DND-41 (cell line): ENCODE data around the gene SMDT1.

Experiments
- ATAC-seq: fragments of 200-7000 bp; cut with Tn5 transposase; 3 replicates; pipeline ENCODE4 v1.9.1; 2021; ENCODE audit warnings: low read depth; ENCODE audit not compliant: insufficient read depth
- DNase-seq: peaks from one replicate; pipeline ENCODE4 v3.0.0-alpha.2; 2020
- H2AFZ ChIP-seq: 2 replicates; pipeline ENCODE4 v1.6.0; 2012; ENCODE audit warnings: low read depth, low read length
- H3K27ac ChIP-seq: 2 replicates; pipeline ENCODE4 v1.5.1; 2012; ENCODE audit warnings: low read length, inconsistent platforms
- H3K27me3 ChIP-seq: fragments of 200-600 bp; sonication (generic); 2 replicates; pipeline ENCODE4 v1.6.0; 2012; ENCODE audit warnings: low read length, mild to moderate bottlenecking, inconsistent platforms; ENCODE audit not compliant: insufficient read depth, poor library complexity
- H3K36me3 ChIP-seq: 2 replicates; pipeline ENCODE4 v1.5.1; 2012; ENCODE audit warnings: low read length, inconsistent platforms; ENCODE audit not compliant: insufficient read depth
- H3K4me1 ChIP-seq: 2 replicates; pipeline ENCODE4 v1.5.1; 2012; ENCODE audit warnings: mild to moderate bottlenecking, low read length; ENCODE audit not compliant: insufficient read depth
- H3K4me2 ChIP-seq: 2 replicates; pipeline ENCODE4 v1.6.0; 2012; ENCODE audit warnings: mild to moderate bottlenecking, moderate library complexity, low read length, inconsistent platforms; ENCODE audit not compliant: insufficient read depth
- H3K4me3 ChIP-seq, 2 experiments: fragments of 200-600 bp in 1 of 2; shearing (Covaris generic) in 1 of 2; 2 replicates each; pipeline ENCODE4 v1.5.1; 2012 to 2016; ENCODE audit warnings: inconsistent platforms in 2 of 2, low read length in 2 of 2, mild to moderate bottlenecking in 2 of 2, low read depth in 1 of 2, moderate library complexity in 1 of 2
- H3K79me2 ChIP-seq: 2 replicates; pipeline ENCODE4 v1.6.0; 2012; ENCODE audit warnings: low read length, inconsistent platforms; ENCODE audit not compliant: insufficient read depth
- H3K9ac ChIP-seq: 2 replicates; pipeline ENCODE4 v1.6.0; 2012; ENCODE audit warnings: low read depth, mild to moderate bottlenecking, inconsistent platforms, low read length, moderate library complexity
- H3K9me3 ChIP-seq: 2 replicates; pipeline ENCODE4 v1.5.1; 2012; ENCODE audit warnings: low read length, moderate library complexity, mild to moderate bottlenecking, inconsistent platforms; ENCODE audit not compliant: insufficient read depth, severe bottlenecking
- H4K20me1 ChIP-seq: 2 replicates; pipeline ENCODE4 v1.6.0; 2012; ENCODE audit warnings: low read length; ENCODE audit not compliant: insufficient read depth
- EZH2 ChIP-seq: IDR thresholded peaks from 3 replicates; pipeline ENCODE4 v1.6.1; 2012; ENCODE audit warnings: borderline replicate concordance, low read depth, mild to moderate bottlenecking, moderate library complexity, low read length, inconsistent platforms; ENCODE audit not compliant: severe bottlenecking
- TF ChIP-seq, protein P1 (sequence below): IDR thresholded peaks from 2 replicates; pipeline ENCODE4 v1.5.1; 2012; ENCODE audit warnings: borderline replicate concordance, low read length, moderate library complexity, mild to moderate bottlenecking; ENCODE audit not compliant: poor library complexity, severe bottlenecking; ENCODE audit errors: extremely low read depth

SMDT1 gene

DNA sequence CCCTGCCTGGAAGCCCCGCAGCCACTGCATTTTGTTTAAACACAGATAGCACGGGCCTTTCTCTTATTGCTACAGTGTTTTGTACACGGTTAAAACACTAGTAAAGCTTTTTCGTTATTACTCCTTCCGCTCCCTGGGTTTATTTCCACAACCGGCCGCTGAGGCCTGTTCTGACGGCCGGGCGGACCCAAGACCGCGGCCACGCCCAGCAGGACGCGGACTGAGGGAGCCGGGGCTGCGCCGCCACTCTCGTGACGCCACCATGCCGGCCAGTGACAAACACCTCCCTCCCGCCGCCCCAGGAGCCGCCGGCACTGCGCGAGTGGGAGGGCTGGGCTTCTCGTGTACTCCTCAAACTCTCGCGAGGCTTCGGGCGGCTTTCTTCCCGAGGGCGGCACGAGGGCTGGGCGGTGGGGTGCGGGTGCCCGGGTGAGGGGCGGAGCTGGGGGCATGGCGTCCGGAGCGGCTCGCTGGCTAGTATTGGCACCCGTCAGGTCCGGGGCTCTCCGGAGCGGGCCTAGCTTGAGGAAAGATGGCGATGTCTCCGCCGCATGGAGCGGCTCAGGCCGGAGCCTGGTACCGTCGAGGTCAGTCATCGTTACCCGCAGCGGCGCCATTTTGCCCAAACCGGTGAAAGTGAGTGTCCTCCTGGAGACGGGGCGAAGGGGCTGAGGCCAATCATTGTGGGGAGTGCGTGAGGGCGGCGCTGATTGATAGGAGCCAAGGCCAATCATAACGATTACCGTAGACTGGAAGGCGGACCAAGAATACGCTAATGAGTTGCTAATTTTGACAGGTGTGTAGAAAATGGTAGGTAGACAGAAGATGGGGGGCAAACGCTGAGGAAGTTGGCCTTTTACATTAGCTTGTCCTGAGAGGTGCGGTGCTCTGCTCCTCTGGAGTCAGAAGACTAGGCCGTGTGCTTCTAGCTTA is at the start of gene SMDT1:
SMDT1 (plus strand) TSS at position 382 of the 933 bp plus-strand sequence; CDS start at position 451, 69 bp downstream.
- Histone ChIP-seq H3K9ac (peak within 1 kb of the TSS; percentile 88), H4K20me1 (no peaks in the 10 kb centered on the region), H3K36me3 (peaks cover 30% of the 10 kb centered on the region; the same call in 1 of the 2 replicates), H3K4me1 (peaks cover 30% of the 10 kb centered on the region), H3K4me2 (peak within 1 kb of the TSS; percentile 94), H3K79me2 (peaks cover 38% of the 10 kb centered on the region), H3K9me3 (no peaks in the 10 kb centered on the region), H2AFZ (peak within 1 kb of the TSS; percentile 83), H3K4me3 (peak within 1 kb of the TSS; percentile 77 to 86), H3K27me3 (no peaks in the 10 kb centered on the region), H3K27ac (peak within 1 kb of the TSS; percentile 86)
- DNase-seq, result peak; percentile 97
- peak; percentile 92 for ATAC-seq
- TF ChIP-seq, protein P1, sequence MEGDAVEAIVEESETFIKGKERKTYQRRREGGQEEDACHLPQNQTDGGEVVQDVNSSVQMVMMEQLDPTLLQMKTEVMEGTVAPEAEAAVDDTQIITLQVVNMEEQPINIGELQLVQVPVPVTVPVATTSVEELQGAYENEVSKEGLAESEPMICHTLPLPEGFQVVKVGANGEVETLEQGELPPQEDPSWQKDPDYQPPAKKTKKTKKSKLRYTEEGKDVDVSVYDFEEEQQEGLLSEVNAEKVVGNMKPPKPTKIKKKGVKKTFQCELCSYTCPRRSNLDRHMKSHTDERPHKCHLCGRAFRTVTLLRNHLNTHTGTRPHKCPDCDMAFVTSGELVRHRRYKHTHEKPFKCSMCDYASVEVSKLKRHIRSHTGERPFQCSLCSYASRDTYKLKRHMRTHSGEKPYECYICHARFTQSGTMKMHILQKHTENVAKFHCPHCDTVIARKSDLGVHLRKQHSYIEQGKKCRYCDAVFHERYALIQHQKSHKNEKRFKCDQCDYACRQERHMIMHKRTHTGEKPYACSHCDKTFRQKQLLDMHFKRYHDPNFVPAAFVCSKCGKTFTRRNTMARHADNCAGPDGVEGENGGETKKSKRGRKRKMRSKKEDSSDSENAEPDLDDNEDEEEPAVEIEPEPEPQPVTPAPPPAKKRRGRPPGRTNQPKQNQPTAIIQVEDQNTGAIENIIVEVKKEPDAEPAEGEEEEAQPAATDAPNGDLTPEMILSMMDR, result no peak
- TF ChIP-seq EZH2, result no peak

DNA sequence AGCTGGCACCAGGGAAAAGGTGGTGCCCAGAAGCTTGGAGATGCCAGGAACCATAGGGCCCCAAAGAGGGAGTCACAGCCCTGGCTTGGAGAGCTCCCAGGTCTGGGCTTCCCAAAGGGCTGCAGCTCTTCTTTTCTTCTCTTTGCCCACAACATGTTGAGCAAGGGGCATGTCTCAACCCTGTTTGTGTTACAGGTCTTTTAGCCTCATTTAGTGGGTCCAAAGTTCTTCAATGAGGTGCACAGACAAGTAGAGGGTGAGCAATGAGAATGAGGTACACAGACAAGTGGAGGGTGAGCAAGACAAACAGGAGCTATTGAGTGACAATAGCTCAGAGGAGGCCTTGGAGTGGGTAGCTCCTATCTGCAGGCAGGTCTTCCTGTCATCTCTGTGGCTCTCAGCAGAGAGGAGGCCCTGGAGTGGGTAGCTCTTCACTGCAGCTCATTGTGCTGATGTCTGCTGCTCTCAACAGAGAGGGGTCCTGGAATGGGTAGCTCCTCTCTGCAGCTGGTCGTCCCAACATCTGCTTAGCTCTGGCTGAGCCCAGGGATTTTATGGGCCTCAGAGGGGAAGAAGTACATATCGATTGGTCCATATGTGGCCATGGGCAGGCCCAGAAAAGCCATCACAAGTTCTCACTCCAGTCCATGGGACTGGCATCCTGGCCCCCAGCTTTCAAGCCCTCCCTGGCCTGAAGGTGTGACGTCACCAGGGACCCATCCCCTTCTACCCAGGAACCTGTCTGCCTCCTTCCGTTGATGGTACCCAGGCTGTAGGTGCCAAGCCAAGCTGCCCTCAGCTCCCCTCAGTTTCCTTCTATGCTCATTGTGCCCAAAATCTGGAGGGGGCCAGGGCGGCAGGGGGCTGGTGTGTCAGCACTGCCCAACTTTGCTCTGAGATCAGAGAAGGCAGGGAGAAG is 46.0 kb upstream of the SMDT1 start:
- Histone ChIP-seq H4K20me1 (no peaks in the 10 kb centered on the region), H3K4me3 (no peak overlapping the region), H3K79me2 (no peaks in the 10 kb centered on the region), H3K27ac (no peak overlapping the region), H3K9me3 (peaks cover 16% of the 10 kb centered on the region), H3K36me3 (no peaks in the 10 kb centered on the region), H3K9ac (no peak overlapping the region), H3K27me3 (no peaks in the 10 kb centered on the region), H2AFZ (no peak overlapping the region), H3K4me2 (no peak overlapping the region), H3K4me1 (no peaks in the 10 kb centered on the region)
- TF ChIP-seq EZH2, result no peak
- TF ChIP-seq, protein P1, result no peak
- ATAC-seq (no peak), DNase-seq (no peak)

DNA sequence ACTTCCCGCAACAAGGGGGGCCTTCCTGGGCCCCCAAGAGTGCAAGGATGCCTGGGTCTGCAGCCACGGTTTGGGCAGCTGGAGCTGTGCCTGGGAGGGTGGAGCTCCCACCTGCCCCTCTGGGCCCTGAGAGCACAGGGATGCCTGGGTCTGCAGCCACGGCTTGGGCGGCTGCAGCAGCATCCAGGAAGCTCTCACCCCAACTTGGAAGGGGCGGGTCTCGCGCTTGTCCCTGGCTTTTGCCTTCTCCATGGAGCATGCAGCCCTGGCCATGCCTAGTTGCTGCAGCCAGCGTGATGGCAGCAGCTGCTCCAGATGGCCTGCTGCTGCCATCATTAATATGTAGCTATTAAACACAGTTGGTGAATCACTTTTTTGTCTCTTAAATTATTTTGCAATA is 44.2 kb upstream of the SMDT1 start:
- ATAC-seq, result no peak
- Histone ChIP-seq H3K4me2 (no peak overlapping the region), H4K20me1 (no peaks in the 10 kb centered on the region), H3K4me3 (no peak overlapping the region), H3K27me3 (no peaks in the 10 kb centered on the region), H3K9ac (no peak overlapping the region), H2AFZ (no peak overlapping the region), H3K36me3 (no peaks in the 10 kb centered on the region), H3K27ac (no peak overlapping the region), H3K4me1 (no peaks in the 10 kb centered on the region), H3K79me2 (no peaks in the 10 kb centered on the region), H3K9me3 (peaks cover 16% of the 10 kb centered on the region)
- DNase-seq, result no peak
- no peak for TF ChIP-seq EZH2
- TF ChIP-seq, protein P1, result no peak
